Upper lobe of left lung (tissue), 6 donors: ENCODE measurements around the gene TMCO5A. TPM values are rescaled to one million over a fixed set of nuclear protein-coding genes. Genes with fewer than 3 reads are reported as not detected.

Experiments used
- ATAC-seq, 2 donors: fragments of 200-7000 bp; cut with Tn5 transposase; one replicate each; pipeline ENCODE4 v1.9.1; 2022; ENCODE audit warnings: mild to moderate bottlenecking in 2 of 2, moderate library complexity in 2 of 2; ENCODE audit not compliant: low FRiP score in 2 of 2
- DNase-seq, 2 donors: peaks; one replicate each; pipeline ENCODE4 v3.0.0-alpha.2; 2019 to 2020
- H3K27ac ChIP-seq, 4 donors: fragments of 200-600 bp; sonication (generic); one replicate each; pipeline ENCODE4 v1.5.1; 2016 to 2019
- H3K27me3 ChIP-seq, 4 donors: fragments of 200-600 bp; sonication (generic); one replicate each; pipeline ENCODE4 v1.5.1; 2017 to 2019
- H3K36me3 ChIP-seq, 4 donors: fragments of 200-600 bp; sonication (generic); one replicate each; pipeline ENCODE4 v1.5.1; 2016 to 2019
- H3K4me1 ChIP-seq, 4 donors: fragments of 200-600 bp; sonication (generic); one replicate each; pipeline ENCODE4 v1.5.1; 2018 to 2019
- H3K4me3 ChIP-seq, 4 donors: fragments of 200-600 bp; sonication (generic); one replicate each; pipeline ENCODE4 v1.5.1; 2017 to 2019; ENCODE audit warnings: mild to moderate bottlenecking in 2 of 4, moderate library complexity in 1 of 4
- H3K9me3 ChIP-seq, 4 donors: fragments of 200-600 bp; sonication (generic); one replicate each; pipeline ENCODE4 v1.5.1; 2018 to 2019
- CTCF ChIP-seq, 6 experiments: fragments of 450-650 bp in 4 of 6; fragments of 200-600 bp in 2 of 6; sonication (generic) in 2 of 6; IDR thresholded peaks; one replicate each; pipeline ENCODE4 v1.5.1; 2016 to 2019; ENCODE audit warnings: antibody characterized with exemption in 6 of 6
- EP300 ChIP-seq, 4 donors: sonication (generic); formaldehyde crosslinking; IDR thresholded peaks; one replicate each; pipeline ENCODE4 v1.5.1; 2017; ENCODE audit warnings: antibody characterized with exemption in 4 of 4, control low read depth in 2 of 4
- POLR2A ChIP-seq, 4 donors: fragments of 450-650 bp; IDR thresholded peaks; one replicate each; pipeline ENCODE4 v1.5.1; 2016 to 2017; ENCODE audit warnings: antibody characterized with exemption in 4 of 4, mild to moderate bottlenecking in 2 of 4
- POLR2AphosphoS5 ChIP-seq, 2 donors: sonication (generic); formaldehyde crosslinking; IDR thresholded peaks; one replicate each; pipeline ENCODE4 v1.5.1; 2017; ENCODE audit warnings: antibody characterized with exemption in 2 of 2
- WGBS, 2 donors: methylation state at CpG; one replicate each; pipeline ENCODE4 v1.1.5; 2017 to 2018; 5-methylcytosine and 5-hydroxymethylcytosine counted together
- total RNA-seq, 6 donors: library from RNA; depleted of rRNA in 4 of 6; stranded (reverse); fragments of >200 nt in 4 of 6; gene quantifications; one replicate each; pipeline versions ENCODE4 v1.1.0 to v1.2.1, GENCODE V29; 2016 to 2021
- donor health status: DM: no; HTN: no; CAD: no; lungs with moderate emphysema.
- donor health status: DM: no; HTN: yes; CAD: no; lungs with severe emphysema.

TMCO5A gene
- 1 to 10 TPM in 1 of 6 donors, not detected in 5; 2.0 TPM for total RNA-seq

GRCh38 chr15:37934340-37934739 is at the start of gene TMCO5A:
Gene TMCO5A, plus strand, starts transcription at chr15:37934640. Its CDS starts 1,684 bp downstream, at chr15:37936324.
- DNase-seq, result no peak
- Histone ChIP-seq H3K4me1 (no peaks in the 10 kb centered on the region), H3K9me3 (no peaks in the 10 kb centered on the region), H3K27ac (no peak within 1 kb of the TSS), H3K27me3 (no peaks in the 10 kb centered on the region), H3K36me3 (no peaks in the 10 kb centered on the region), H3K4me3 (no peak within 1 kb of the TSS)
- no peak for ATAC-seq
- WGBS, 2 donors, result 72 to 75% methylated on average over 1 of the region's 1 CpG
- no peak for TF ChIP-seq EP300 (IDR thresholded peaks at IDR 0.05)
- no peak for TF ChIP-seq CTCF (IDR thresholded peaks at IDR 0.05)
- TF ChIP-seq POLR2AphosphoS5 (IDR thresholded peaks at IDR 0.05), result no peak
- TF ChIP-seq POLR2A (IDR thresholded peaks at IDR 0.05), result no peak

DNA sequence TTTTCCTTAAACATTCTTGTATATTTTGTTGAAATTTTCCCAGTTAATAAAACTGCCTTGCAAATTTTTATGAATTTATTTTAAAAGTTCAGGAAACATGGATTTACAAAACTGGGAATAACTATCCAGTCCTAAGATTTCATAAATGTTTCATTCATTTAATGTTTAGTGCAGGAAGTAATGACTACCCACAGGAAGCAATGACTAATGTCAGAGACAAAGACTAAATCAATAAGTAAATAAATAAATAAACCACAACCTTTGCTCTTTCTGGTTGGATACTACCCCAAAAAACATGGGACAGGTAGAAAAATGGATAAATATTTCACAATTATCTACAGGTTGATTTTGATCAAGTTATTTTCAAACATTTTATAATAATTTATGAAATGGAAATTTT is 48.8 kb upstream of the TMCO5A start:
- no peaks in the 10 kb centered on the region for H3K9me3 ChIP-seq
- H3K27ac ChIP-seq, result no peak overlapping the region
- no peaks in the 10 kb centered on the region for H3K36me3 ChIP-seq
- ATAC-seq, result no peak
- H3K4me3 ChIP-seq, result no peak overlapping the region
- DNase-seq, result no peak
- H3K27me3 ChIP-seq, result no peaks in the 10 kb centered on the region
- TF ChIP-seq EP300 (IDR thresholded peaks at IDR 0.05), result no peak
- TF ChIP-seq CTCF (IDR thresholded peaks at IDR 0.05), result no peak
- TF ChIP-seq POLR2AphosphoS5 (IDR thresholded peaks at IDR 0.05), result no peak
- TF ChIP-seq POLR2A (IDR thresholded peaks at IDR 0.05), result no peak
- no peaks in the 10 kb centered on the region for H3K4me1 ChIP-seq

- Histone ChIP-seq H3K9me3 (no peaks in the 10 kb centered on the region), H3K36me3 (no peaks in the 10 kb centered on the region), H3K4me1 (no peaks in the 10 kb centered on the region), H3K27ac (no peak overlapping the region), H3K27me3 (no peaks in the 10 kb centered on the region), H3K4me3 (no peak overlapping the region)
- no peak for DNase-seq
- TF ChIP-seq EP300 (IDR thresholded peaks at IDR 0.05) (no peak), POLR2AphosphoS5 (IDR thresholded peaks at IDR 0.05) (no peak), POLR2A (IDR thresholded peaks at IDR 0.05) (no peak), CTCF (IDR thresholded peaks at IDR 0.05) (no peak)
- ATAC-seq, result no peak
- 90 to 91% methylated on average over 4 of the region's 4 CpGs for WGBS, 2 donors
Measured at GRCh38 chr15:37888356-37888755, 46.1 kb upstream of the TMCO5A start.

GRCh38 chr15:37891766-37892368 is 42.6 kb upstream of the TMCO5A start:
- no peaks in the 10 kb centered on the region for H3K36me3 ChIP-seq
- DNase-seq (no peak), ATAC-seq (peak; percentile 72 to 77)

More at GRCh38 chr15:37891766-37892368, 42.6 kb upstream of the TMCO5A start:
- Histone ChIP-seq H3K9me3 (no peaks in the 10 kb centered on the region), H3K27ac (no peak overlapping the region), H3K4me1 (no peaks in the 10 kb centered on the region), H3K27me3 (no peaks in the 10 kb centered on the region), H3K4me3 (no peak overlapping the region)
- peak in 5 of 6 experiments; percentile 48 to 67 (median 54) for TF ChIP-seq CTCF (IDR thresholded peaks at IDR 0.05)
- TF ChIP-seq POLR2A (IDR thresholded peaks at IDR 0.05), result no peak
- WGBS, 2 donors, result 43 to 46% methylated on average over 4 of the region's 4 CpGs
